HG03103 (cell line): ENCODE data around the gene MROH2B.
"Not testable (repeated sequence)": the region's sequence is repeated elsewhere in the genome, so short reads cannot be mapped to it uniquely, and the experiment has no call there.

Source experiments
- ATAC-seq: cut with Tn5 transposase; IDR thresholded peaks from one replicate; pipeline ENCODE4 v1.9.1; 2021; ENCODE audit warnings: low read depth; ENCODE audit not compliant: unreplicated experiment

The MROH2B gene

GRCh38 chr5:41032973-41033372 lies 38.2 kb downstream of the MROH2B start:
- no peak for ATAC-seq

- ATAC-seq, result not testable (repeated sequence)
These were observed 48.5 kb downstream of the MROH2B start for GRCh38 chr5:41022600-41022999.

GRCh38 chr5:41012318-41012717 lies 58.8 kb downstream of the MROH2B start:
- no peak for ATAC-seq

DNA sequence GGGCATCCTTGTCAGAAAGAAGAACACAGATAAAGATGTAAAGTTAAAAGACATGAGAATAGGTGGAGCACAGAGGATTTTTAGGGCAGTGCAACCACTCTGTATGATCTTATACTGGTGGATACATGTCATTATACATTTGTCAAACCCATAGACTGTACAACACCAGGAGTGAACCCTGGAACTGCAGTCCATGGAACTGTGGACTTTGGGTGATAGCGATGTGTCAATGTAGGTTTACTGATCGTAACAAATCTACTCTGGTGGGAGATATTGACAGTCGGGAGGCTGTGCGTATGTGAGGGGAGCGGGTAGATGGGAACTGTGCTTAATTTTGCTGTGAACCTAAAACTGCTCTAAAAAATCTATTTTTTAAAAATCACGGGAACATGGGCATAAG lies 60.6 kb downstream of the MROH2B start:
- ATAC-seq, result no peak

- no peak for ATAC-seq
These were observed 61.9 kb downstream of the MROH2B start for GRCh38 chr5:41009232-41009631.

- ATAC-seq, result no peak
These were observed 66.2 kb downstream of the MROH2B start for GRCh38 chr5:41004931-41005330.

DNA sequence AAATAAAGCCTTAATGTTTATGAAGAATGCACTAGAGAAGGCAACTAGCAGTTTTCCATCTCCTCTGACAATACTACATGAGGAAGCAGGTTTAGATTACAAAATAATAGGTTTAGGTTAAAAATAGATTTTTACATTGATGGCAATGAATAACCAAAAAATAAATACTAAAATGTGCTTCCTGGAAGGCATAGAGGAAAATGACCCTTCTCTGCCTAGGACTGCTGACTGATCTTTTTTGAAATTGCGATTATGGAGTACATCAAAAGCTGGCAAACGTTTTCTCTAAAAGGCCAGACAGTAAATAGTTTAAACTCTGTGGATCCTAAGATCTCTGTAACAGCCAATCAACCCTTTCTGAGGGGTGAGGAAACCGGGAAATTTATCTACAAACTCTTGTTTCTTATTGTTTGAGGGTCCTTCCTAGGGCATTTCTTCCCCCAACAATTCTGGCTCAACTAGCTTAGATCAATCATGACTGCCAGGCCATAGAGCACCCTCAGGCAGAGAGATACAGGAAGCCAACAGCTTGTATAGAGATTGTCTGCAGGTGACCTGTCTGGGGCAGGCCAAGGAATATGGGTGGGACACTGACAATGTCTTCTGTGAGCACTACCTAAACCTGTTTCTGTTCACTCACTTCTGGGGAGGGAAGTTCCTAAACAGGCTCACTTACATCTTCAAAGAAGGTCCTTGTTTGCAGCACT lies 67.3 kb downstream of the MROH2B start:
- no peak for ATAC-seq

DNA sequence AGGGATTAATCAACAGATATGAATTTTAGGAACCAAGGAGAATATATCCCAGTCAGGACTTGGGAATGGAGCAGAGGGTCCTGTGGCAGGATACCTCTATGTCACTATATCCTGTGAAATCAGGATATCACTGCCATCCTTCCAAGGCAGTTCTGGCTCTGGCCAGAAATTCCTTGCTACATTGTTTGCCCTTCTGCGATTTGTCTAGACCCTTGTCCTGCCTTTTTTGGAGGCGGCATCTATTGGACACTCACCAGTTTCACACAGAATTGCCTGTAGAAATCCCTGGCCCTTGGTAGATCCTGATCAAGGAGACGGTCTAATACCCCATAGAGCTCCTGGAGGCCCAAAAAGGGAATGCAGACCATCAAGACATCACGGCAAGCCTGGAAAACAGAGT lies 71.2 kb downstream of the MROH2B start:
- ATAC-seq, result no peak

- ATAC-seq, result no peak
These were observed 72.0 kb downstream of the MROH2B start for GRCh38 chr5:40999142-40999541.

GRCh38 chr5:40995801-40996586 lies 75.1 kb downstream of the MROH2B start:
- no peak for ATAC-seq

DNA sequence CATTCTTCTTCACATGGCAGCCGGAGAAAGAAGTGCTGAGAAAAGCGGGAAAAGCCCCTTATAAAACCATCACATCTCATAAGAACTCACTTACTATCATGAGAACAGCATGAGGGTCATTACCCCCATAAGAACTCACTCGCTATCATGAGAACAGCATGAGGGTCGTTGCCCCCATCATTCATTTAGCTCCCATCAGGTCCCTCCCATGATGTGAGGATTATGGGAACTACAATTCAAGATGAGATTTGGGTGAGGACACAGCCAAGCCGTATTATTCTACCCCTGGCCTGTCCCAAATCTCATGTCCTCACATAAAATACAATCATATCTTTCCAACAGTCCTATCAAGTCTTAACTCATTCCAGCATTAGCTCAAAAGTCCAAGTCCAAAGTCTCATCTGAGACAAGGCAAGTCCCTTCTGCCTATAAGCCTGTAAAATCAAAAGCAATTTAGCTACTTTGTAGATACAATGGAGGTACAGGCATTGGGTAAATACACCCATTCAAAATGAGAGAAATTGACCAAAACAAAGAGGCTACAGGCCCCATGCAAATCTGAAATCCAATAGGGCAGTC lies 79.1 kb downstream of the MROH2B start:
- no peak for ATAC-seq

- no peak for ATAC-seq
These were observed 79.8 kb downstream of the MROH2B start for GRCh38 chr5:40991168-40991980.

- ATAC-seq, result no peak
These were observed 82.2 kb downstream of the MROH2B start for GRCh38 chr5:40988746-40989510.

GRCh38 chr5:40987349-40987748 lies 83.8 kb downstream of the MROH2B start:
- ATAC-seq, result no peak

- ATAC-seq, result no peak
These were observed 84.5 kb downstream of the MROH2B start for GRCh38 chr5:40986666-40987065.

GRCh38 chr5:40985501-40985900 lies 85.6 kb downstream of the MROH2B start:
- ATAC-seq, result no peak

GRCh38 chr5:40984884-40985283 lies 86.3 kb downstream of the MROH2B start:
- ATAC-seq, result no peak

GRCh38 chr5:40983781-40984180 lies 87.4 kb downstream of the MROH2B start:
- ATAC-seq, result no peak

DNA sequence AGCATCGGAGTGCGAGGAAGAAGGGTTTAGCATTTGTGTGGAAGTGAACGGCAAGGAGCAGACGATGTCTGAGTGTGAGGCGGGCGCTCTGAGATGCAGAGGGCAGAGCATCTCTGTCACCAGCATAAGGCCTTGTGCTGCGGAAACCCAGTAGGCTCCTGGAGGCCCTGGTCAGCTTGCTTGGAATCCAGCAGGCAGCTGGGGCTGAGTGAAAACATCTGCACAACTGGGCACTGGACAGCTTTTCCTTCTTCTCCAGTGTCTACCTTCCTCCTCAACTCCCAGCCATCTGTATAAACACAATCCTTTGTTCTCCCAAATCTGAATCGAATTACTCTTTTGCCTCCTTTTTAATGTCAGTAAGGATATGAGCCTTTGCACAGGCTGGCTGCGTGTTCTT lies 89.7 kb downstream of the MROH2B start:
- ATAC-seq, result no peak

DNA sequence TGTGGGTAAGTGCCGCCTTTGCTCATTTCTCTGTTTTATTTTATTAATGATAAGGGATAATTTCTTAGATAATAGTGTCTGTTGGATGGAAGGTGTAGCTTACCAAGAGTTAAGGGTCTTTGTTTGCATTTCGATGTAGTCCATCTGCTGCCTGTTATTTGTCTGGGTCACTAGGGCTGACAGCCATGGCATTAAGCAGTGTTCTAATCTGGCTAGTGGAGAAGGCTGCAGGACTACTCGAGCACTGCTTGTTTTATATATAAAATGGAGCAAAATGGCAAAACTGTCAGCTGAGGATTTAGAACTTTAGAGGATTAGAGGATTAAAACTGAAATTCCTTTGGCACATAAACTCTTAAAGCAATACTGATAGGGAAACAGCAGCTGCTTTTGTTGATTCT lies 94.3 kb downstream of the MROH2B start:
- ATAC-seq, result no peak
